GM21381 (cell line): ENCODE data around the gene ENAH.
A peak's percentile ranks its signal among the peaks of the same experiment; 100 is the strongest.

Source experiments
- ATAC-seq: cut with Tn5 transposase; IDR thresholded peaks from one replicate; pipeline ENCODE4 v1.9.1; 2021; ENCODE audit warnings: mild to moderate bottlenecking, moderate library complexity; ENCODE audit not compliant: unreplicated experiment

ENAH gene

GRCh38 chr1:225506727-225507126 lies 146.2 kb downstream of the ENAH start:
- no peak for ATAC-seq

- ATAC-seq, result no peak
Measured at GRCh38 chr1:225504776-225505175, 148.1 kb downstream of the ENAH start.

- ATAC-seq, result no peak
Measured at GRCh38 chr1:225500624-225501192, 152.2 kb downstream of the ENAH start.

- ATAC-seq, result no peak
Measured at GRCh38 chr1:225498549-225499136, 154.3 kb downstream of the ENAH start.

- no peak for ATAC-seq
Measured at GRCh38 chr1:225494789-225495359, 158.0 kb downstream of the ENAH start.

GRCh38 chr1:225493591-225494246 lies 159.2 kb downstream of the ENAH start:
- no peak for ATAC-seq

GRCh38 chr1:225488676-225489075 lies 164.2 kb downstream of the ENAH start:
- no peak for ATAC-seq

GRCh38 chr1:225486856-225487255 lies 166.1 kb downstream of the ENAH start:
- ATAC-seq, result no peak

GRCh38 chr1:225485991-225486530 lies 166.9 kb downstream of the ENAH start:
- ATAC-seq, result no peak

- ATAC-seq, result no peak
Measured at GRCh38 chr1:225485226-225485625, 167.7 kb downstream of the ENAH start.

- no peak for ATAC-seq
Measured at GRCh38 chr1:225484657-225485214, 168.2 kb downstream of the ENAH start.

GRCh38 chr1:225483818-225484656 lies 168.9 kb downstream of the ENAH start:
- no peak for ATAC-seq

- ATAC-seq, result no peak
Measured at GRCh38 chr1:225482421-225482950, 170.4 kb downstream of the ENAH start.

- ATAC-seq, result no peak
Measured at GRCh38 chr1:225481738-225482137, 171.2 kb downstream of the ENAH start.

GRCh38 chr1:225480825-225481434 lies 172.0 kb downstream of the ENAH start:
- ATAC-seq, result peak; percentile 79

GRCh38 chr1:225479996-225480720 lies 172.8 kb downstream of the ENAH start:
- ATAC-seq, result no peak

- ATAC-seq, result no peak
Measured at GRCh38 chr1:225479341-225479740, 173.6 kb downstream of the ENAH start.

GRCh38 chr1:225477296-225477911 lies 175.5 kb downstream of the ENAH start:
- ATAC-seq, result no peak

- ATAC-seq, result no peak
Measured at GRCh38 chr1:225476538-225476988, 176.4 kb downstream of the ENAH start.
